Activated effector memory CD4-positive, alpha-beta T cell treated with anti-CD3 and anti-CD28 coated beads, Interleukin-2, amount 50 U/mL, for 16 hours (primary cell): ENCODE data around the gene LGALS4.
"Not testable (repeated sequence)": the region's sequence is repeated elsewhere in the genome, so short reads cannot be mapped to it uniquely, and the experiment has no call there.

Experiments
- DNase-seq: peaks from one replicate; pipeline ENCODE4 v3.0.0-alpha.2; 2020

Gene LGALS4

GRCh38 chr19:38766276-38767047 is 46.3 kb downstream of the LGALS4 start:
- DNase-seq: no peak

DNA sequence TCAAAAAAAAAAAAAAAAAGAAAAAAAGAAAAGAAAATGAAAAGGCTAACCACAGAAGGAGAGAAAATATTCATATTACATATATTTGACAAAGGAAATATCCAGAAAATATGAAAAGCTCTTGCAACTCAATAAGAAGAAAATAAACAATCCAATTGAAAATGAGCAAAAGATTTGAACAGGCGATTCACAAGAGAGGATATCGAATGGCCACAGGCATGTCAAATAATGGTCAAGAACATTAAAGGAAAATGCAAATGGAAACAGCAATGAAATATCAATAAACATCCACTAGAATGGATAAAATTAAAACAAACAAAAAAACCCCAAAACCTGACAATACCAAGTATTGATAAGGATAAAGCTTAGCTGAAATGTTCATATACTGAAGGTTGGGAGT is 47.5 kb downstream of the LGALS4 start:
- DNase-seq: no peak

GRCh38 chr19:38763795-38764220 is 48.9 kb downstream of the LGALS4 start:
- DNase-seq: no peak

DNA sequence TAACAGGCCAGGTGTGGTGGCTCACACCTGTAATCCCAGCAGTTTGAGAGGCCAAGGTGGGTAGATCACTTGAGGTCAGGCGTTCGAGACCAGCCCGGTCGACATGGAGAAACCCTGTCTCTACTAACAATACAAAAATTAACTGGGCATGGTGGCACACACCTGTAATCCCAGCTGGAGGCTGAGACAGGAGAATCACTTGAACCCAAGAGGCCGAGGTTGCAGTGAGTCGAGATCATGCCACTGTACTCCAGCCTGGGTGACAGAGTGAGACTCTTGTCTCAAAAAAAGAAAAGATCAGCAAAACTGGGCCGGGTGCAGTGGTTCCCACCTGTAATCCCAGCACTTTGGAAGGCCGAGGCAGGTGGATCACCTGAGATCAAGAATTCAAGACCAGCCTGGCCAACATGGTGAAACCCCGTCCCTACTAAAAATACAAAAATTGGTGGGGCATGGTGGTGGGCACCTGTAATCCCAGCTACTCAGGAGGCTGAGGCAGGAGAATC is 50.8 kb downstream of the LGALS4 start:
- DNase-seq: not testable (repeated sequence)

DNA sequence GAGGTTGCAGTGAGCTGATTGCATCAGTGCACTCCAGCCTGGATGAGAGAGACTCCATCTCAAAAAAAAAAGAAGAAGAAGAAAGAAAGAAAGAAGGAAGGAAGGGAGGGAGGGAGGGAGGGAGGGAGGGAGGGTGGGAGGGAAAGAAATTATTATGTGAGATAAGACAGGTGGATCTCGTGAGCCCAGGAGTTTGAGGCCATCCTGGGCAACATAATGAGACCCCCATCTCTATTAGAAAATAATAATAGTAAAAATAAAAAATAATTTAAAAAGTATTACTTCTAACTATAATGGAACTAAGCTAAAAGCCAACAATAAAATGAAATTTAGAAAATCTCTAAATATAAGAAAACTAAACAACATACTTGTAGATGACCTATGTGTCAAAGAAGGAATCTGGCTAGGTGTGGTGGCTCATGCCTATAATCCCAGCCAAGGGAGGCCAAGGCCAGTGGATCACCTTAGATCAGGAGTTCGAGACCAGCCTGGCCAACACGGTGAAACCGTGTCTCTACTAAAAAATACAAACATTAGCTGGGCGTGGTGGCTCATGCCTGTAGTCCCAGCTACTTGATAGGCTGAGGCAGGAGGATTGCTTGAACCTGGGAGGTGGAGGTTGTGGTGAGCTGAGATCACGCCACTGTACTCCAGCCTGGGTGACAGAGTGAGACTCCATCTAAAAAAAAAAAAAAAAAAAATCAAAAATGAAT is 51.8 kb downstream of the LGALS4 start:
- not testable (repeated sequence) for DNase-seq

- DNase-seq: no peak
Measured at GRCh38 chr19:38759590-38760003, 53.1 kb downstream of the LGALS4 start.

GRCh38 chr19:38754196-38754595 is 58.5 kb downstream of the LGALS4 start:
- DNase-seq: not testable (repeated sequence)

- DNase-seq: not testable (repeated sequence)
Measured at GRCh38 chr19:38753783-38754182, 59.0 kb downstream of the LGALS4 start.
